B cell (primary cell): ENCODE data around the gene ZNF354C.

ENCODE experiments used
- CTCF ChIP-seq: fragments of 200-600 bp; IDR thresholded peaks from one replicate; pipeline ENCODE4 v1.8.0; 2022; ENCODE audit warnings: antibody characterized with exemption, mild to moderate bottlenecking
- EZH2 ChIP-seq: IDR thresholded peaks from 2 replicates; pipeline ENCODE4 v1.6.1; 2012; ENCODE audit warnings: borderline replicate concordance, low read depth, mild to moderate bottlenecking, moderate library complexity, low read length; ENCODE audit not compliant: insufficient read depth, poor library complexity, severe bottlenecking

- TF ChIP-seq CTCF, result no peak
- TF ChIP-seq EZH2, result no peak
Measured at GRCh38 chr5:179120951-179121666, 60.9 kb downstream of the ZNF354C start.
